ENCODE data around the gene DENND10. TPM values are rescaled to one million over a fixed set of nuclear protein-coding genes. Genes with fewer than 3 reads are reported as not detected.

DENND10 gene
- total and polyA plus RNA-seq, 2 experiments from 2014 or later: 41.4 to 41.8 TPM

DNA sequence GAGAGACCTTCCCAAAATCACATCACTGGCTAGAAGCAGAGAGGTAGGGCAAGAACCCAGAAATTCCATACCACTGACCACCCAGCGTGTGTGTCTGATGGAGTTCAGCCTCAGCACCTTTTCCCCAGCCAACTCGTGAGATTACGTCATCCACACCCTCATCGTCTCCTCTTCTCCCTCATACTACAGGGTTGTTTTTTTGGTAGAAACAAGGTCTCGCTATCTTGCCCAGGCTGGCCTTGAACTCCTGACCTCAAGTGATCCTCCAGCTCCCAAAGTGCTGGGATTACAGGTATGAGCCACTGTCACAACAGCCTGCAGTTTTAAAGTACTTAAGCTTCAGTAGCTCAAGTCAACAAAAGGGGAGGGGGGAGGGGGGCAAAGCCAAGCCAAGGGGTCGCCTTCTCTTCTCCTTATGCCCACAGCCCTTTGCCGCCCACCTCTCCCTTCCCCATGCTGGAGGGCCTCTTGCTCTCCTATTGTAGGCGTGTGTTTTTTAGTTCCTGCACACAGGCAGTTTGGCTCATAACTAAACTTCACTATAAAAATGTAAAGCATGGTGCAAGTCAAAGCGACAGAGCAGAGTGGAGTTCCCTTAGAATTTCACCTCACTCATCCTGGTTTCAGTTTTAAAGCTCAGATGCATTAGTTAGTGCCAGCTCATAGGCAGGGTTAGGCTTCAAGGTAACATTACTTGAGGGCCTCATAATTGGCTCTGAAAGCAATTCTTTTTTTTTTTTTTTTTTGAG, 79.9 kb downstream of the DENND10 start:
- Mint-ChIP-seq H3K4me1 (no peaks in the 10 kb centered on the region), H3K27ac (no peak overlapping the region), H3K4me3 (no peak overlapping the region), H3K36me3 (ENCODE audit: low read depth) (peaks cover 12% of the 10 kb centered on the region; the same call in 2 of the 3 replicates), H3K9me3 (peaks cover 19% of the 10 kb centered on the region), H3K27me3 (ENCODE audit: insufficient read depth, low read depth, poor library complexity) (peaks cover 3% of the 10 kb centered on the region)
- Histone ChIP-seq H3K4me2 (no peak overlapping the region), H3F3A (replicated peaks; ENCODE audit: low read depth) (no peaks in the 10 kb centered on the region), H3K9me2 (ENCODE audit: insufficient read depth) (no peaks in the 10 kb centered on the region), H2AFZ (no peak overlapping the region), H3K36me3 (ENCODE audit: insufficient read depth) (no peaks in the 10 kb centered on the region), H3K79me2 (replicated peaks; ENCODE audit: insufficient read depth) (no peaks in the 10 kb centered on the region), H3K27me3 (ENCODE audit: insufficient read depth) (no peaks in the 10 kb centered on the region), H3K4me3 (no peak overlapping the region), H3K27ac (ENCODE audit: low read depth) (no peak overlapping the region), H4K20me1 (replicated peaks; ENCODE audit: insufficient read depth) (no peaks in the 10 kb centered on the region), H3K4me1 (ENCODE audit: insufficient read depth) (no peaks in the 10 kb centered on the region)
- no peak for DNase-seq (ENCODE audit: low spot score)
- TF ChIP-seq, protein P1, sequence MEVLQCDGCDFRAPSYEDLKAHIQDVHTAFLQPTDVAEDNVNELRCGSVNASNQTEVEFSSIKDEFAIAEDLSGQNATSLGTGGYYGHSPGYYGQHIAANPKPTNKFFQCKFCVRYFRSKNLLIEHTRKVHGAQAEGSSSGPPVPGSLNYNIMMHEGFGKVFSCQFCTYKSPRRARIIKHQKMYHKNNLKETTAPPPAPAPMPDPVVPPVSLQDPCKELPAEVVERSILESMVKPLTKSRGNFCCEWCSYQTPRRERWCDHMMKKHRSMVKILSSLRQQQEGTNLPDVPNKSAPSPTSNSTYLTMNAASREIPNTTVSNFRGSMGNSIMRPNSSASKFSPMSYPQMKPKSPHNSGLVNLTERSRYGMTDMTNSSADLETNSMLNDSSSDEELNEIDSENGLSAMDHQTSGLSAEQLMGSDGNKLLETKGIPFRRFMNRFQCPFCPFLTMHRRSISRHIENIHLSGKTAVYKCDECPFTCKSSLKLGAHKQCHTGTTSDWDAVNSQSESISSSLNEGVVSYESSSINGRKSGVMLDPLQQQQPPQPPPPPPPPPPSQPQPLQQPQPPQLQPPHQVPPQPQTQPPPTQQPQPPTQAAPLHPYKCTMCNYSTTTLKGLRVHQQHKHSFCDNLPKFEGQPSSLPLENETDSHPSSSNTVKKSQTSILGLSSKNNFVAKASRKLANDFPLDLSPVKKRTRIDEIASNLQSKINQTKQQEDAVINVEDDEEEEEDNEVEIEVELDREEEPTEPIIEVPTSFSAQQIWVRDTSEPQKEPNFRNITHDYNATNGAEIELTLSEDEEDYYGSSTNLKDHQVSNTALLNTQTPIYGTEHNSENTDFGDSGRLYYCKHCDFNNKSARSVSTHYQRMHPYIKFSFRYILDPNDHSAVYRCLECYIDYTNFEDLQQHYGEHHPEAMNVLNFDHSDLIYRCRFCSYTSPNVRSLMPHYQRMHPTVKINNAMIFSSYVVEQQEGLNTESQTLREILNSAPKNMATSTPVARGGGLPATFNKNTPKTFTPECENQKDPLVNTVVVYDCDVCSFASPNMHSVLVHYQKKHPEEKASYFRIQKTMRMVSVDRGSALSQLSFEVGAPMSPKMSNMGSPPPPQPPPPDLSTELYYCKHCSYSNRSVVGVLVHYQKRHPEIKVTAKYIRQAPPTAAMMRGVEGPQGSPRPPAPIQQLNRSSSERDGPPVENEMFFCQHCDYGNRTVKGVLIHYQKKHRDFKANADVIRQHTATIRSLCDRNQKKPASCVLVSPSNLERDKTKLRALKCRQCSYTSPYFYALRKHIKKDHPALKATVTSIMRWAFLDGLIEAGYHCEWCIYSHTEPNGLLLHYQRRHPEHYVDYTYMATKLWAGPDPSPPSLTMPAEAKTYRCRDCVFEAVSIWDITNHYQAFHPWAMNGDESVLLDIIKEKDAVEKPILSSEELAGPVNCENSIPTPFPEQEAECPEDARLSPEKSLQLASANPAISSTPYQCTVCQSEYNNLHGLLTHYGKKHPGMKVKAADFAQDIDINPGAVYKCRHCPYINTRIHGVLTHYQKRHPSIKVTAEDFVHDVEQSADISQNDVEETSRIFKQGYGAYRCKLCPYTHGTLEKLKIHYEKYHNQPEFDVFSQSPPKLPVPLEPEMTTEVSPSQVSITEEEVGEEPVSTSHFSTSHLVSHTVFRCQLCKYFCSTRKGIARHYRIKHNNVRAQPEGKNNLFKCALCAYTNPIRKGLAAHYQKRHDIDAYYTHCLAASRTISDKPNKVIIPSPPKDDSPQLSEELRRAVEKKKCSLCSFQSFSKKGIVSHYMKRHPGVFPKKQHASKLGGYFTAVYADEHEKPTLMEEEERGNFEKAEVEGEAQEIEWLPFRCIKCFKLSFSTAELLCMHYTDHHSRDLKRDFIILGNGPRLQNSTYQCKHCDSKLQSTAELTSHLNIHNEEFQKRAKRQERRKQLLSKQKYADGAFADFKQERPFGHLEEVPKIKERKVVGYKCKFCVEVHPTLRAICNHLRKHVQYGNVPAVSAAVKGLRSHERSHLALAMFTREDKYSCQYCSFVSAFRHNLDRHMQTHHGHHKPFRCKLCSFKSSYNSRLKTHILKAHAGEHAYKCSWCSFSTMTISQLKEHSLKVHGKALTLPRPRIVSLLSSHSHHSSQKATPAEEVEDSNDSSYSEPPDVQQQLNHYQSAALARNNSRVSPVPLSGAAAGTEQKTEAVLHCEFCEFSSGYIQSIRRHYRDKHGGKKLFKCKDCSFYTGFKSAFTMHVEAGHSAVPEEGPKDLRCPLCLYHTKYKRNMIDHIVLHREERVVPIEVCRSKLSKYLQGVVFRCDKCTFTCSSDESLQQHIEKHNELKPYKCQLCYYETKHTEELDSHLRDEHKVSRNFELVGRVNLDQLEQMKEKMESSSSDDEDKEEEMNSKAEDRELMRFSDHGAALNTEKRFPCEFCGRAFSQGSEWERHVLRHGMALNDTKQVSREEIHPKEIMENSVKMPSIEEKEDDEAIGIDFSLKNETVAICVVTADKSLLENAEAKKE (CRISPR knock-in tag; IDR thresholded peaks at IDR 0.05): no peak
- TF ChIP-seq, protein P2, sequence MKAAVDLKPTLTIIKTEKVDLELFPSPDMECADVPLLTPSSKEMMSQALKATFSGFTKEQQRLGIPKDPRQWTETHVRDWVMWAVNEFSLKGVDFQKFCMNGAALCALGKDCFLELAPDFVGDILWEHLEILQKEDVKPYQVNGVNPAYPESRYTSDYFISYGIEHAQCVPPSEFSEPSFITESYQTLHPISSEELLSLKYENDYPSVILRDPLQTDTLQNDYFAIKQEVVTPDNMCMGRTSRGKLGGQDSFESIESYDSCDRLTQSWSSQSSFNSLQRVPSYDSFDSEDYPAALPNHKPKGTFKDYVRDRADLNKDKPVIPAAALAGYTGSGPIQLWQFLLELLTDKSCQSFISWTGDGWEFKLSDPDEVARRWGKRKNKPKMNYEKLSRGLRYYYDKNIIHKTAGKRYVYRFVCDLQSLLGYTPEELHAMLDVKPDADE (IDR thresholded peaks at IDR 0.05): no peak
- TF ChIP-seq POLR2AphosphoS5 (IDR thresholded peaks at IDR 0.05; ENCODE audit: low read depth): no peak
- ATAC-seq: no peak

Small RNAs within 50 kb of the gene (small RNA-seq; reads per million reads assigned to genes)
- gene AL355598.1 (ENCODE audit: low replicate concordance) (not detected), gene RF00413 (ENCODE audit: low replicate concordance) (not detected), gene SNORA19 (ENCODE audit: low replicate concordance) (not detected)

Other genes starting within 250 kb of the DENND10 start
- gene NANOS1, start 74.4 kb upstream of the DENND10 start, total RNA-seq (2014; rRNA removed; shearing (Covaris generic)): 2.9 and 7.8 TPM in 2 replicates
- gene NANOS1, start 74.4 kb upstream of the DENND10 start, polyA plus RNA-seq (2016; fragmentation: Nextera tagmentation; extraction: Ambion mirVana): 1.6 and 2.2 TPM in 2 replicates
- 170 and 171 TPM in 2 replicates for gene EIF3A, start 23.3 kb upstream of the DENND10 start, total RNA-seq (2014; rRNA removed; shearing (Covaris generic))
- gene EIF3A, start 23.3 kb upstream of the DENND10 start, polyA plus RNA-seq (2016; fragmentation: Nextera tagmentation; extraction: Ambion mirVana): 136 and 152 TPM in 2 replicates
- gene SFXN4, start 61.6 kb downstream of the DENND10 start, total RNA-seq (2014; rRNA removed; shearing (Covaris generic)): 22.3 and 51.6 TPM in 2 replicates
- 18.6 and 20.1 TPM in 2 replicates for gene SFXN4, start 61.6 kb downstream of the DENND10 start, polyA plus RNA-seq (2016; fragmentation: Nextera tagmentation; extraction: Ambion mirVana)
- 285 and 314 TPM in 2 replicates for gene PRDX3, start 74.7 kb downstream of the DENND10 start, total RNA-seq (2014; rRNA removed; shearing (Covaris generic))
- 262 and 275 TPM in 2 replicates for gene PRDX3, start 74.7 kb downstream of the DENND10 start, polyA plus RNA-seq (2016; fragmentation: Nextera tagmentation; extraction: Ambion mirVana)
- 0.74 and 2.0 TPM in 2 replicates for gene GRK5, start 103.5 kb downstream of the DENND10 start, total RNA-seq (2014; rRNA removed; shearing (Covaris generic))
- 0.50 and 0.53 TPM in 2 replicates for gene GRK5, start 103.5 kb downstream of the DENND10 start, polyA plus RNA-seq (2016; fragmentation: Nextera tagmentation; extraction: Ambion mirVana)

All from GM23338 (cell line).